Duodenal mucosa (tissue), 2 donors: ENCODE data around the gene ZNF655.

ENCODE experiments used
- H3K27ac ChIP-seq: one replicate; pipeline ENCODE4 v1.7.0; 2013; ENCODE audit warnings: low read depth, low read length
- H3K27me3 ChIP-seq, 2 donors: one replicate each; pipeline ENCODE4 v1.7.0; 2013; ENCODE audit warnings: low read length in 2 of 2, control low read depth in 1 of 2; ENCODE audit not compliant: insufficient read depth in 2 of 2, control insufficient read depth in 1 of 2
- H3K36me3 ChIP-seq, 2 donors: one replicate each; pipeline ENCODE4 v1.7.0; 2013; ENCODE audit warnings: low read length in 2 of 2, control low read depth in 1 of 2; ENCODE audit not compliant: insufficient read depth in 2 of 2, control insufficient read depth in 1 of 2
- H3K4me1 ChIP-seq, 2 donors: one replicate each; pipeline ENCODE4 v1.7.0; 2013; ENCODE audit warnings: low read length in 2 of 2, control low read depth in 1 of 2; ENCODE audit not compliant: insufficient read depth in 2 of 2, control insufficient read depth in 1 of 2
- H3K4me3 ChIP-seq, 2 donors: one replicate each; pipeline ENCODE4 v1.7.0; 2013; ENCODE audit warnings: low read length in 2 of 2, low read depth in 1 of 2
- H3K9ac ChIP-seq, 2 donors: one replicate each; pipeline ENCODE4 v1.7.0; 2013; ENCODE audit warnings: low read length in 2 of 2, low read depth in 1 of 2
- H3K9me3 ChIP-seq, 2 donors: one replicate each; pipeline ENCODE4 v1.7.0; 2013; ENCODE audit warnings: low read length in 2 of 2, control low read depth in 1 of 2; ENCODE audit not compliant: control insufficient read depth in 1 of 2

The ZNF655 gene, protein sequence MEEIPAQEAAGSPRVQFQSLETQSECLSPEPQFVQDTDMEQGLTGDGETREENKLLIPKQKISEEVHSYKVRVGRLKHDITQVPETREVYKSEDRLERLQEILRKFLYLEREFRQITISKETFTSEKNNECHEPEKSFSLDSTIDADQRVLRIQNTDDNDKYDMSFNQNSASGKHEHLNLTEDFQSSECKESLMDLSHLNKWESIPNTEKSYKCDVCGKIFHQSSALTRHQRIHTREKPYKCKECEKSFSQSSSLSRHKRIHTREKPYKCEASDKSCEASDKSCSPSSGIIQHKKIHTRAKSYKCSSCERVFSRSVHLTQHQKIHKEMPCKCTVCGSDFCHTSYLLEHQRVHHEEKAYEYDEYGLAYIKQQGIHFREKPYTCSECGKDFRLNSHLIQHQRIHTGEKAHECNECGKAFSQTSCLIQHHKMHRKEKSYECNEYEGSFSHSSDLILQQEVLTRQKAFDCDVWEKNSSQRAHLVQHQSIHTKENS

DNA sequence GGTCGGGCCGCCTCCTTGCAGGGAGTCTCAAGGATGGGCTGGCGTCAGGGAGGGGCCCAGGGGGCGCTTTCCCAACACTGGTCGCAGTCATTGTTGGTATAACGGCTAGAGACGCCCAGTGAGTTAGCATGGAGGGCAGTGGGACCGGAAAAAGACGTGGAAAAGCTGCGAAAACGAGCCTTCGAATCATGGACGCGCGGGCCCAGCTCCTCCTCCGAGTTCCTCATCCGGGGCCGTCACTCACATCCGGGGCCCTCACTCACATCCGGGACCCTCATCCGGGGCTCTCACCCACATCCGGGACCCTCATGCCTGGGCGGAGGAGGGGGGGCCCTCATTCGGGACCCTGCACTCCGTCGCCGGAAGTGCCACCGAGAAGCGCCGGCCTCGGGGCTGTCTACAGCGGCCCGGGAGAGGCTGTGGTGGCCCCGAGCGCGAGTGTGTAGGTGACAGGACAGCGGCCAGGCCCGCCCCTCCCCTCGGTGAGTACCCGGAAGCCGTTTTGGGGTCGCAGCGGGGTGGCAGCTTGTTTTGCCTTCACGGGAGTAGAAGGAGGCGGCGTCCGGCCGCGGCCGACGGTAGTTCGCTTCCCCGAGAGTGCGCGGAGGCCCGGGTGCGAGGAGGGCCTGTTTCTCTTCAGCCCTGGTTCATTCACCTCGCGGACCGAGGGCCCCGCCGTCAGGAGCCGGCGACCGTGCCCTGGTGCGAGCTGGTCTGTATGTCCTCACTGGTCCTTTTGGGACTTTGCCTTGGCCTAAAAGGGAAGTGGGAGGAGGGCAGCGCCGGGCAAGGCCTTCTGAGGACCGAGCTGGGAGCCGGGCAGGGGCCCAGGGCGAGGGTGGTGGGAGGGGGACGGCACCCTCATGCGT lies at the start of gene ZNF655:
Gene ZNF655 (plus strand): TSS at position 337 of the 869 bp plus-strand sequence. CDS start 1,918 bp downstream, outside the sequence.
- peaks cover 16 to 27% of the 10 kb centered on the region in 2 donors for H3K4me1 ChIP-seq

DNA sequence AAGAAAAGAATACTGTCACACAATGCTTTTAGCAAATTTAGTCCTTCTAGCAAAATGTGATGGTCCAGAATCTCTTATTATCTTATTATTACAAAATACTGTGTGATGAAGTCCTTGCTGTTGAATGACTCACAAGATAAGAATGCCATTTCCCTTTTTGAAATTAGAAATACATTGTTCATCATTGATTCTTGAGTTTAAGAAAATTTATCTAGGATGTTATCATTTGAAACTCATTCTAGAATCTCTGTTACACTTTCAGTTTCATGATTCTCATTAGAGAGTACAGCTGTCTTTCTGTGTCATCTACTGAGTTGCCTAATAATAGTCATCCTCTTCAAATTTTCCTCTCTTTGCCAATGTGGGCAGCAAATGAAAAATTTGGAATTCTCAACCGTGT lies 44.4 kb upstream of the ZNF655 start:
- no peak overlapping the region for H3K27ac ChIP-seq
- H3K4me1 ChIP-seq: no peaks in the 10 kb centered on the region
- no peaks in the 10 kb centered on the region for H3K9me3 ChIP-seq
- no peaks in the 10 kb centered on the region for H3K27me3 ChIP-seq
- H3K4me3 ChIP-seq: no peak overlapping the region
- peaks cover 8 to 36% of the 10 kb centered on the region in 2 donors for H3K36me3 ChIP-seq
- H3K9ac ChIP-seq: no peak overlapping the region

More for the DNA sequence above, at the start of gene ZNF655:
- Histone ChIP-seq H3K9ac (peak within 1 kb of the TSS; percentile 70 to 98), H3K36me3 (peaks cover 28 to 35% of the 10 kb centered on the region in 2 donors), H3K27ac (peak within 1 kb of the TSS; percentile 91), H3K4me3 (peak within 1 kb of the TSS; percentile 73 to 98), H3K9me3 (no peaks in the 10 kb centered on the region), H3K27me3 (no peaks in the 10 kb centered on the region)

DNA sequence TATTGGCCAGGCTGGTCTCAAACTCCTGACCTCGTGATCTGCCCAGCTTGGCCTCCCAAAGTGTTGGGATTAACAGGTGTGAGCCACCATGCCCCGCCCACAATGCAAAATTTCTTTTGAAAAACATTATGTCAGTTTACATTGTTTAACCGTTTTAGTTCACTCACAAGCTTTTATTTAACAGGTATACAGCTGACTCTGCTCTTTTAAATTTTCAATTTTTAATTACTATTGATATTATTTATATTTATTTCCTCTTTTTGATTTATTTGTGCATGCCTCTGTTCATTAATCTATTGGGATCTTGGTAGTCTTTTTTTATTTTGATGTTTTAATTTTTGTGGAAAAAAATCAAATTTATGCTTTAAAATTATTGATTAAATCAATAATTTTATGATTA lies 37.0 kb upstream of the ZNF655 start:
- H3K27me3 ChIP-seq: no peaks in the 10 kb centered on the region
- H3K36me3 ChIP-seq: peaks cover 19 to 36% of the 10 kb centered on the region in 2 donors
- H3K27ac ChIP-seq: no peak overlapping the region
- no peaks in the 10 kb centered on the region for H3K4me1 ChIP-seq
- no peak overlapping the region for H3K9ac ChIP-seq
- H3K4me3 ChIP-seq: no peak overlapping the region
- no peaks in the 10 kb centered on the region for H3K9me3 ChIP-seq

DNA sequence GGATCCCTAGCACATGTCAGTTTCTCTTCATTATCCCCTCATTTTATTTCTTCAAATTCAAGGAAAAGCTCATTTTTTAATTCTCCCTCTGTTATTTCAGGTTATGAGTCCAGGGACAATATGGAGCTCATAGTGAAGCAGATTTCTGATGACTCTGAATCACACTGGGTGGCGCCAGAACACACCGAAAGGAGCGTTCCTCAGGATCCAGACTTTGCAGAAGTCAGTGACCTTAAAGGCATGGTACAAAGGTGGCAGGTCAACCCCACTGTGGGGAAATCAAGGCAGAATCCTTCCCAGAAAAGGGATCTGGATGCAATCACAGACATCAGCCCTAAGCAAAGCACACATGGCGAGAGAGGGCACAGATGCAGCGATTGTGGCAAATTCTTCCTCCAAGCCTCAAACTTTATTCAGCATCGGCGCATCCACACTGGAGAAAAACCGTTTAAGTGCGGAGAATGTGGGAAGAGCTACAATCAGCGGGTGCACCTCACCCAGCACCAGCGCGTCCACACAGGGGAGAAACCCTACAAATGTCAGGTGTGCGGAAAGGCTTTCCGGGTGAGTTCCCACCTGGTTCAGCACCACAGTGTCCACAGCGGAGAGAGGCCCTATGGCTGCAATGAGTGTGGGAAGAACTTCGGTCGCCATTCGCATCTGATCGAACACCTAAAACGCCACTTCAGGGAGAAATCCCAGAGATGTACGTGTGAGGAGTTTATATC lies 32.6 kb upstream of the ZNF655 start:
- Histone ChIP-seq H3K9ac (no peak overlapping the region), H3K4me3 (no peak overlapping the region), H3K36me3 (peaks cover 18 to 48% of the 10 kb centered on the region in 2 donors), H3K27ac (no peak overlapping the region), H3K4me1 (no peaks in the 10 kb centered on the region), H3K27me3 (no peaks in the 10 kb centered on the region), H3K9me3 (peaks cover 6 to 10% of the 10 kb centered on the region in 2 donors)

DNA sequence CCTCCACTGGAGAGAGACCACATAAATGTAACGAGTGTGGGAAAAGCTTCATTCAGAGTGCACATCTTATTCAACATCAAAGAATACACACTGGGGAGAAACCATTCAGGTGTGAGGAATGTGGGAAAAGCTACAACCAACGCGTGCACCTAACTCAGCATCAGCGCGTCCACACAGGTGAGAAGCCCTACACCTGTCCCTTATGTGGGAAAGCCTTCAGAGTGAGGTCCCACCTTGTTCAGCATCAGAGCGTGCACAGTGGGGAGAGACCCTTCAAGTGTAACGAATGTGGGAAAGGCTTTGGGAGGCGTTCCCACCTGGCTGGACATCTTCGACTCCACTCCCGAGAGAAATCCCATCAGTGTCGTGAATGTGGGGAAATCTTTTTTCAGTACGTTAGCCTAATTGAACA lies 27.1 kb upstream of the ZNF655 start:
- H3K36me3 ChIP-seq: peaks cover 36 to 52% of the 10 kb centered on the region in 2 donors

DNA sequence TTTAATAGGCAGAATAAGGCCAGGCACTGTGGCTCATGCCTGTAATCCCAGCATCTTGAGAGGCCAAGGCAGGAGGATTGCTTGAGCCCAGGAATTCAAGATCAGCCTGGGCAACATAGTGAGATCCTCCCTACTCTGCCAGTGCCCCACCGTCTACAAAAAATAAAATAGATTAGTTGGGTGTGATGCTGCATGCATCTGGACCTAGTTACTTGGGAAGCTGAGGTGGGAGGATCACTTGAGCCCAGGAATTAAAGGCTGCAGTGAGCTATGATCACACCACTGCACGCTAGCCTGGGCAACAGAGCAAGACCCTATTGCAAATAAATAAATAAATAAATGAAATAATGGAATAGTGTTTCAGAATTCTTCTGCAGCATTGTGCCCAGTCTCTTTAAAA lies 22.8 kb upstream of the ZNF655 start:
- Histone ChIP-seq H3K9me3 (peaks cover 39 to 57% of the 10 kb centered on the region in 2 donors), H3K4me1 (no peaks in the 10 kb centered on the region), H3K27me3 (no peaks in the 10 kb centered on the region), H3K9ac (no peak overlapping the region), H3K36me3 (peaks cover 18 to 26% of the 10 kb centered on the region in 2 donors), H3K4me3 (no peak overlapping the region), H3K27ac (no peak overlapping the region)

More for the DNA sequence above, 27.1 kb upstream of the ZNF655 start:
- Histone ChIP-seq H3K27ac (no peak overlapping the region), H3K9ac (no peak overlapping the region), H3K27me3 (no peaks in the 10 kb centered on the region), H3K4me3 (peak overlapping the region; percentile 20 to 21), H3K4me1 (no peaks in the 10 kb centered on the region), H3K9me3 (peaks cover 38 to 41% of the 10 kb centered on the region in 2 donors)

DNA sequence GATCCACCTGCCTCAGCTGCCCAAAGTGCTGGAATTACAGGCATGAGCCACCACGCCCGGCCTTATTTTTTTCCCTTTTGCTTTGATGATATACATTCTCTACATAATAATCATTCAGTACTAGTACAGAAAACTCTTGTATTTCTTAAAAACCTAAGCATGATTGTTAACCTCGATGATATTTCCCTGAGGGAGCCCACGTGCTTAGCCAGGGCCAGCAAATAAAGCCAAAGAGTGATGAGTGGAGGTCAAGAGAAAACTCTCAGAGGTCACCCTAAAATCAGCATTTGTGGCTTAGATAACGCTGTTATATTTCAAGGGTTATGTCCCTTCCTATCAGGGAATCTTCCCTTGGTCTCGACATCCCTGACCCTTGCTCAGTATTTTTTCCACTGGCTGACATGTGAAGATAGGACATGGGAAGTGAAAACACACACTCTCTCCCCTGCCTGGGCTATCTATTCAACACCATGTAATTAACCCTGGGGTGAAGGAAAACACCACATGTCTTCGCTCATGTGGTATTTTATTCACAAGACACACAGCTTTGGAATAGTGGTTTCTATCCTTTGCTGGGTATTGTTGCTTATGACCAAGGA lies 19.1 kb upstream of the ZNF655 start:
- no peak overlapping the region for H3K9ac ChIP-seq
- no peaks in the 10 kb centered on the region for H3K4me1 ChIP-seq
- H3K27ac ChIP-seq: no peak overlapping the region
- peaks cover 0 to 3% of the 10 kb centered on the region in 2 donors for H3K36me3 ChIP-seq
- peaks cover 17 to 35% of the 10 kb centered on the region in 2 donors for H3K9me3 ChIP-seq
- H3K27me3 ChIP-seq: no peaks in the 10 kb centered on the region
- no peak overlapping the region for H3K4me3 ChIP-seq

DNA sequence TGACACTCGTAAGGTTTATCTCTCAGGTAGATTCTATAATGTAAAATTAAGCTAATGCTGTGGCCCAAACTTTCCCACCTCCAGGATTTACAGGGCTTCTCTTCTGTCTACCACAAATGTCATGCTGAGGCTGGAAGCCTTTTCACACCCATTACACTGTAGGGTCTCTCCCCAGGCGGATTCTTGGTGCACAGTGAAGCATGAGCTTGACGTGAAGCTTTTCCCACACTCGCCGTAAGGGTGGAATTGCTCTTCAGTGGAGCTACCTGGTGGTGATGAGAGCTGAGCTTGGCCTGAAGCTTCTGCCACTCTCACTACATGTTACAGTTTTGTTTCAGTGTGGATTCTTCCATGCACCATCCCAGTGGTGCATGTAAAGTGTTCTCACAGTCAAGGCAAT lies 17.9 kb upstream of the ZNF655 start:
- H3K9me3 ChIP-seq: peaks cover 17 to 35% of the 10 kb centered on the region in 2 donors
- H3K27me3 ChIP-seq: no peaks in the 10 kb centered on the region
- peaks cover 0 to 3% of the 10 kb centered on the region in 2 donors for H3K36me3 ChIP-seq
- no peak overlapping the region for H3K9ac ChIP-seq
- no peak overlapping the region for H3K27ac ChIP-seq
- peak overlapping the region in 1 of 2 donors; percentile 26 for H3K4me3 ChIP-seq
- H3K4me1 ChIP-seq: no peaks in the 10 kb centered on the region

DNA sequence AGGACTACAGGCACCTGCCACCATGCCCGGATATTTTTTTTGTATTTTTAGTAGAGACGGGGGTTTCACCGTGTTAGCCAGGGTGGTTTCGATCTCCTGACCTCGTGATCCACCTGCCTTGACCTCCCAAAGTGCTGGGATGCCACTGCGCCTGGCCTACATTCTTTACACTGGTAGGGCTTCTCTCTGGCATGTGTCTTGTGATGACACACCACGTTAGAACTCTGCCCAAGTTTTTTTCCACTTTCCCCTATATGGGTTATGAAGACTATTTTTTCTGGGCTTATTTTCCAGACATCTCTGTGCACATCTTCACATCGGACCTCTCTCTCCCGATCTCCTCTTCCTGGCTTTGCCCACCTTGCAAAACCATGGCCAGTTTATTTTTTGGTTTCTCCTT lies 17.2 kb upstream of the ZNF655 start:
- Histone ChIP-seq H3K4me3 (no peak overlapping the region), H3K27ac (no peak overlapping the region), H3K4me1 (no peaks in the 10 kb centered on the region), H3K27me3 (no peaks in the 10 kb centered on the region), H3K9ac (no peak overlapping the region), H3K9me3 (peaks cover 17 to 35% of the 10 kb centered on the region in 2 donors), H3K36me3 (peaks cover 0 to 3% of the 10 kb centered on the region in 2 donors)
